Calu3 (cell line): Measurements from ENCODE around the gene TPBGL. TPM values are rescaled to one million over a fixed set of nuclear protein-coding genes. Genes with fewer than 3 reads are reported as not detected.

Source experiments
- BruUV-seq: library from RNA; stranded (reverse); fragments of 400-500 nt; replicated peaks from 2 replicates; lab custom pipeline; 2021; lab: Mats Ljungman, UMichigan
- CTCF ChIA-PET: fragments of 300-600 bp; sonication (Branson Sonifier 250); formaldehyde crosslinking; loops from one replicate; lab custom pipeline; 2022; ENCODE audit warnings: antibody characterized with exemption; lab: Charles Lee
- DNase-seq: peaks from one replicate; pipeline ENCODE4 v3.0.0; 2022
- H3K27ac Mint-ChIP-seq: one replicate; pipeline ENCODE4 v1.8.0; 2022; ENCODE audit warnings: mixed read lengths; ENCODE audit not compliant: unreplicated experiment
- H3K27me3 Mint-ChIP-seq: one replicate; pipeline ENCODE4 v1.8.0; 2022; ENCODE audit warnings: mixed read lengths; ENCODE audit not compliant: unreplicated experiment
- H3K36me3 Mint-ChIP-seq: one replicate; pipeline ENCODE4 v1.8.0; 2022; ENCODE audit warnings: mild to moderate bottlenecking, moderate library complexity, mixed read lengths; ENCODE audit not compliant: insufficient read depth, unreplicated experiment
- H3K4me1 Mint-ChIP-seq: one replicate; pipeline ENCODE4 v1.8.0; 2022; ENCODE audit warnings: mild to moderate bottlenecking, low read depth, mixed read lengths; ENCODE audit not compliant: unreplicated experiment
- H3K4me3 Mint-ChIP-seq: one replicate; pipeline ENCODE4 v1.8.0; 2022; ENCODE audit warnings: mild to moderate bottlenecking, low read depth, moderate library complexity, mixed read lengths; ENCODE audit not compliant: unreplicated experiment
- H3K9me3 Mint-ChIP-seq: one replicate; pipeline ENCODE4 v1.8.0; 2022; ENCODE audit warnings: low read depth, mixed read lengths; ENCODE audit not compliant: unreplicated experiment
- CTCF ChIP-seq: fragments of 200-600 bp; IDR thresholded peaks from one replicate; pipeline ENCODE4 v1.8.0; 2022; ENCODE audit warnings: antibody characterized with exemption; ENCODE audit not compliant: unreplicated experiment
- intact Hi-C: fragments of 100-400 bp; cut with micrococcal nuclease; formaldehyde crosslinking; loops from one replicate; pipeline ENCODE4 v1.10.0; 2022; ENCODE audit not compliant: unreplicated experiment
- total RNA-seq: library from RNA; stranded (reverse); gene quantifications from 2 replicates; pipeline ENCODE4 v1.2.3, GENCODE V29; 2022

The TPBGL gene
- total RNA-seq, 1 experiment from 2014 or later = not detected

- CTCF ChIA-PET = interaction anchor here (0.6 kb wide), 1 partner anchor 122 kb away, joined by 4 read pairs; no protein-coding TSS in a partner anchor
- Mint-ChIP-seq H3K4me1 (no peaks in the 10 kb centered on the region), H3K9me3 (no peaks in the 10 kb centered on the region), H3K4me3 (no peak overlapping the region), H3K27me3 (peaks cover 55% of the 10 kb centered on the region), H3K27ac (no peak overlapping the region), H3K36me3 (no peaks in the 10 kb centered on the region)
- no peak for TF ChIP-seq CTCF
- intact Hi-C loops = no loop called here
- no TSS peak for BruUV-seq
- no peak for DNase-seq
These were observed 20.0 kb downstream of the TPBGL start for GRCh38 chr11:75260396-75261170.

- no TSS peak for BruUV-seq
- Mint-ChIP-seq H3K4me1 (no peaks in the 10 kb centered on the region), H3K4me3 (no peak overlapping the region), H3K36me3 (no peaks in the 10 kb centered on the region), H3K27me3 (peaks cover 43% of the 10 kb centered on the region), H3K9me3 (no peaks in the 10 kb centered on the region), H3K27ac (no peak overlapping the region)
- intact Hi-C loops = no loop called here
- CTCF ChIA-PET = no interaction called here
- TF ChIP-seq CTCF = no peak
- no peak for DNase-seq
These were observed 21.4 kb downstream of the TPBGL start for GRCh38 chr11:75261902-75262361.

GRCh38 chr11:75262436-75262835 is 21.9 kb downstream of the TPBGL start:
- H3K4me1 Mint-ChIP-seq = no peaks in the 10 kb centered on the region
- no peak overlapping the region for H3K4me3 Mint-ChIP-seq
- DNase-seq = no peak
- peaks cover 38% of the 10 kb centered on the region for H3K27me3 Mint-ChIP-seq
- intact Hi-C loops = no loop called here
- no peak overlapping the region for H3K27ac Mint-ChIP-seq
- H3K9me3 Mint-ChIP-seq = no peaks in the 10 kb centered on the region
- CTCF ChIA-PET = no interaction called here
- no peaks in the 10 kb centered on the region for H3K36me3 Mint-ChIP-seq
- BruUV-seq = no TSS peak
- TF ChIP-seq CTCF = no peak

GRCh38 chr11:75262961-75263852 is 22.6 kb downstream of the TPBGL start:
- TF ChIP-seq CTCF = no peak
- Mint-ChIP-seq H3K27me3 (peaks cover 30% of the 10 kb centered on the region), H3K4me1 (no peaks in the 10 kb centered on the region), H3K9me3 (no peaks in the 10 kb centered on the region), H3K36me3 (no peaks in the 10 kb centered on the region), H3K4me3 (no peak overlapping the region), H3K27ac (no peak overlapping the region)
- intact Hi-C loops = no loop called here
- BruUV-seq = no TSS peak
- CTCF ChIA-PET = interaction anchor here (0.7 to 1.6 kb wide), 3 partner anchors 78 to 556 kb away, joined by 3 to 6 read pairs (median 4); no protein-coding TSS in a partner anchor
- no peak for DNase-seq
